Measurements from ENCODE around the gene PDE3B. TPM values are rescaled to one million over a fixed set of nuclear protein-coding genes. Genes with fewer than 3 reads are reported as not detected.

The PDE3B gene
- total RNA-seq, 1 donor from 2014 or later: 4.0 TPM

- TF ChIP-seq, protein P1, sequence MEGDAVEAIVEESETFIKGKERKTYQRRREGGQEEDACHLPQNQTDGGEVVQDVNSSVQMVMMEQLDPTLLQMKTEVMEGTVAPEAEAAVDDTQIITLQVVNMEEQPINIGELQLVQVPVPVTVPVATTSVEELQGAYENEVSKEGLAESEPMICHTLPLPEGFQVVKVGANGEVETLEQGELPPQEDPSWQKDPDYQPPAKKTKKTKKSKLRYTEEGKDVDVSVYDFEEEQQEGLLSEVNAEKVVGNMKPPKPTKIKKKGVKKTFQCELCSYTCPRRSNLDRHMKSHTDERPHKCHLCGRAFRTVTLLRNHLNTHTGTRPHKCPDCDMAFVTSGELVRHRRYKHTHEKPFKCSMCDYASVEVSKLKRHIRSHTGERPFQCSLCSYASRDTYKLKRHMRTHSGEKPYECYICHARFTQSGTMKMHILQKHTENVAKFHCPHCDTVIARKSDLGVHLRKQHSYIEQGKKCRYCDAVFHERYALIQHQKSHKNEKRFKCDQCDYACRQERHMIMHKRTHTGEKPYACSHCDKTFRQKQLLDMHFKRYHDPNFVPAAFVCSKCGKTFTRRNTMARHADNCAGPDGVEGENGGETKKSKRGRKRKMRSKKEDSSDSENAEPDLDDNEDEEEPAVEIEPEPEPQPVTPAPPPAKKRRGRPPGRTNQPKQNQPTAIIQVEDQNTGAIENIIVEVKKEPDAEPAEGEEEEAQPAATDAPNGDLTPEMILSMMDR (IDR thresholded peaks at IDR 0.05; ENCODE audit: unreplicated experiment): no peak
- Mint-ChIP-seq H3K4me3 (ENCODE audit: unreplicated experiment) (no peak overlapping the region), H3K27ac (ENCODE audit: unreplicated experiment) (no peak overlapping the region), H3K9me3 (ENCODE audit: unreplicated experiment) (no peaks in the 10 kb centered on the region), H3K27me3 (ENCODE audit: unreplicated experiment) (peaks cover 2% of the 10 kb centered on the region), H3K4me1 (ENCODE audit: unreplicated experiment) (peaks cover 12% of the 10 kb centered on the region), H3K36me3 (ENCODE audit: low read depth, unreplicated experiment) (no peaks in the 10 kb centered on the region)
- no peak for DNase-seq (ENCODE audit: low spot score)
Observed at GRCh38 chr11:14612694-14613093, 30.9 kb upstream of the PDE3B start.

- peaks cover 12% of the 10 kb centered on the region for H3K4me1 Mint-ChIP-seq (ENCODE audit: unreplicated experiment)
- no peak overlapping the region for H3K27ac Mint-ChIP-seq (ENCODE audit: unreplicated experiment)
- no peak overlapping the region for H3K4me3 Mint-ChIP-seq (ENCODE audit: unreplicated experiment)
- no peaks in the 10 kb centered on the region for H3K36me3 Mint-ChIP-seq (ENCODE audit: low read depth, unreplicated experiment)
- no peak for DNase-seq (ENCODE audit: low spot score)
- no peaks in the 10 kb centered on the region for H3K9me3 Mint-ChIP-seq (ENCODE audit: unreplicated experiment)
- H3K27me3 Mint-ChIP-seq (ENCODE audit: unreplicated experiment): peaks cover 2% of the 10 kb centered on the region
- TF ChIP-seq, protein P1 (IDR thresholded peaks at IDR 0.05; ENCODE audit: unreplicated experiment): no peak
Observed at GRCh38 chr11:14614091-14614622, 29.4 kb upstream of the PDE3B start.

DNA sequence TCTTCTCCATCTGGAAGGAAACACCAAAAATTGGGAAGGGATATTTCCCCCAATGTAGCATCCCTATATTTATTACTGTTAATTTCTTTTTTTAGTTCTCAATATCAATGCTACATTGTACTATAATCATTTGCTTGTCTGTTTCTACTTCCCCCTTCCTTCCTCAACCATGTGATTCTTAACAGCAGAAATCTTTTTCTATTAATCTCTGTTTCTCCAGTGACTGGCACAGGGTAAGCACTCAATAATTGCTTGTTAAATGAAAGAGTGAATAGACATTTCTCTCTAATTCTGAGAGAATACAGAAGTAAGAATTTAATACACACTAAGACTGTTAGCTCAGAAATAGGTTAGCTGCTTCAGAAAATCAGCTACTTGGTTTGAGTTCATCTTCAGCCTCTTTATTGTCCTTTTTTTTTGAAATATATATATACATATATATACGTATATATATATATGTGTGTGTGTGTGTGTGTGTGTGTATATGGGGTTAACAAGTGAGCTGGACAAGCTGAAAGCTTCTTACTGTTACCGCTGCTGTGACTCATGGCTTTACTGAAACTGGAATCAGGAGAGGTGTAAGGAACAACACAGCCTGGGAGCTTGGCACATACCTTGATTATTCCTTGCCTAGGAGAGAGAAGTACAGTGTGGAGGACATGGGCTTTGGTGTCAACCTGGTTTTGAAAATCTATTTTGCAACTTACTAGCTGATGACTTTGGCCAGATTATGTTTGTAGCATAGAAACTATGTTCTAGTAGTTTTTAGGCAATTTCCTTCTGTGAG lies 26.2 kb upstream of the PDE3B start:
- Mint-ChIP-seq H3K27me3 (ENCODE audit: unreplicated experiment) (peaks cover 2% of the 10 kb centered on the region), H3K27ac (ENCODE audit: unreplicated experiment) (no peak overlapping the region), H3K4me3 (ENCODE audit: unreplicated experiment) (no peak overlapping the region), H3K36me3 (ENCODE audit: low read depth, unreplicated experiment) (no peaks in the 10 kb centered on the region), H3K4me1 (ENCODE audit: unreplicated experiment) (no peaks in the 10 kb centered on the region), H3K9me3 (ENCODE audit: unreplicated experiment) (no peaks in the 10 kb centered on the region)
- no peak for DNase-seq (ENCODE audit: low spot score)
- TF ChIP-seq, protein P1 (IDR thresholded peaks at IDR 0.05; ENCODE audit: unreplicated experiment): no peak

DNA sequence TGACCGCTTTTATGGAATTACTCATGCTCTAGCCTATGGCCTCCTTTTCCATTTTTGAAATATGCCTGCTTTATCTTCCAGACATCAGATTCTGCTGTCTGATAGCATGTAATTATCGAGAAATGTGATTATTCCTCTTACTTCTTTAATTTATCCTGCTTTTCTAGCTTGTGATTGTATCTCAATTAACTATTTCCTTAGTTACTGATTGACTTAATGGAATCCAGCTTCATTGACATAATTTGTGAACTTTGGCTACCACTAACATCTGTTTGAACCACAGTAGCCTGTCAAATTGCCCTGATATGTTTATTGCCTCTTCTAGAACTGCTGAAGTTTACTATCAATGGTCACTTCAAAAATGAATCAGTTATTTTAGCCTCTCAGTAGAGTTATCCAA lies 25.5 kb upstream of the PDE3B start:
- Mint-ChIP-seq H3K27ac (ENCODE audit: unreplicated experiment) (no peak overlapping the region), H3K36me3 (ENCODE audit: low read depth, unreplicated experiment) (no peaks in the 10 kb centered on the region), H3K27me3 (ENCODE audit: unreplicated experiment) (peaks cover 2% of the 10 kb centered on the region), H3K4me1 (ENCODE audit: unreplicated experiment) (no peaks in the 10 kb centered on the region), H3K4me3 (ENCODE audit: unreplicated experiment) (no peak overlapping the region), H3K9me3 (ENCODE audit: unreplicated experiment) (no peaks in the 10 kb centered on the region)
- DNase-seq (ENCODE audit: low spot score): no peak
- TF ChIP-seq, protein P1 (IDR thresholded peaks at IDR 0.05; ENCODE audit: unreplicated experiment): no peak
